NCI-H1694 treated with DMSO at 0.1 percent for 48 hours (cell line): ENCODE measurements around the gene ACP3.
"Not testable (repeated sequence)": the region's sequence is repeated elsewhere in the genome, so short reads cannot be mapped to it uniquely, and the experiment has no call there.

Experiments used
- DNase-seq: peaks from one replicate; lab custom pipeline; 2025; lab: John Stamatoyannopoulos, UW

ACP3 gene

GRCh38 chr3:132368515-132368914, 51.3 kb downstream of the ACP3 start:
- no peak for DNase-seq

DNA sequence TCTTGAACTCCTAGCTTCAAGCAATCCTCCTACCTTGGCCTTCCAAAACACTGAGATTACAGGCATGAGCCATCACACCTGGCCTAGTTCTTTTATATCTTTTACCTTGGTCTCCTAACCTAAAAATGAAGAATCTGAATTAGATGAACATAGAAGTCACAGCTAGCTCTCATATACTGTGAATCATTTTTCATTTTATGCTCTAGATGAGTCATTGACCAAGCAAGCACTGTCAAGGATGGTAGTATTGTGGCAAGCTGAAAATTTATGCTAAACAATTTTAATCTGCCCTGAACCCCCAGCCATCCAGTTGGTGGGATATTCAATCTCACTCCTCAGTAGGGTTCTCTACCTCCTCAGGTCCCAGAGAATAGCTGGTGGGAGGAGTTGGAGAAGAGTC, 51.8 kb downstream of the ACP3 start:
- DNase-seq = no peak

- DNase-seq = not testable (repeated sequence)
These were observed 59.7 kb downstream of the ACP3 start for GRCh38 chr3:132376945-132377354.

DNA sequence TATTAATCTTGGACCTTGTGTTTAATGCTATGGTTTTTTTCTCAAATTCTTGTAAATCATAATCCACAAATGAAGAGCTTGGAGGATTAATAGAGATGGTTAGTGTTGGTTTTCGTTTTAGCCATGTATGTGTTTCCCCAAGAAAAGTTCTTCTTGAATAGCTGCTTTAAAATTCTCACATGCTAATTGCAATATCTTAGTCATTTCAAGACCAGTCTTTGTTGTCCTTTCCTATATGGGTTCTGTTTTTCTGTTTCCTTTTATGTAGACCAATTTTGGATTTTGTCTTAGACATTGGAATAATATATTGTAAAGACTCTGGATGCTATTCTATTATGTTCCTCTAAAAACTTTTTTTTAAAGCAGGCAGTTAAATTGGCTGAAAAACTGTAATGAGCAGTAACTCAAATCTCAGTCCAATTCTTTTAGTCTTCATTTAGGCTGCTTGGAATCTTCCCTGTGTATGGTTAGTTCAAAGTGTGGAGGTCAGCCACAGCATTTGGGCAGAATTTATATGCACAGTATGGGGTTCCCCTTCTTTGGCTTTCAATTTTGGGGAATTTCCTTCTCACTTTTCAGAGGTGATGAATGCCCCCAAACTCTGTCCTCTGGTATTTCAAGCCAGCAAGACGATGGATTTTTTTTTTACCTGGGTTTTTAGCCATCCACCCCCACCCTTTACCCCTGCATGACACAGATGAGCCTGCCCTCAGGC, 61.0 kb downstream of the ACP3 start:
- DNase-seq = no peak

- DNase-seq = no peak
These were observed 61.6 kb downstream of the ACP3 start for GRCh38 chr3:132378846-132379245.

- DNase-seq = no peak
These were observed 63.7 kb downstream of the ACP3 start for GRCh38 chr3:132380920-132381319.

GRCh38 chr3:132381348-132381944, 64.2 kb downstream of the ACP3 start:
- no peak for DNase-seq

GRCh38 chr3:132382267-132382666, 65.1 kb downstream of the ACP3 start:
- no peak for DNase-seq

DNA sequence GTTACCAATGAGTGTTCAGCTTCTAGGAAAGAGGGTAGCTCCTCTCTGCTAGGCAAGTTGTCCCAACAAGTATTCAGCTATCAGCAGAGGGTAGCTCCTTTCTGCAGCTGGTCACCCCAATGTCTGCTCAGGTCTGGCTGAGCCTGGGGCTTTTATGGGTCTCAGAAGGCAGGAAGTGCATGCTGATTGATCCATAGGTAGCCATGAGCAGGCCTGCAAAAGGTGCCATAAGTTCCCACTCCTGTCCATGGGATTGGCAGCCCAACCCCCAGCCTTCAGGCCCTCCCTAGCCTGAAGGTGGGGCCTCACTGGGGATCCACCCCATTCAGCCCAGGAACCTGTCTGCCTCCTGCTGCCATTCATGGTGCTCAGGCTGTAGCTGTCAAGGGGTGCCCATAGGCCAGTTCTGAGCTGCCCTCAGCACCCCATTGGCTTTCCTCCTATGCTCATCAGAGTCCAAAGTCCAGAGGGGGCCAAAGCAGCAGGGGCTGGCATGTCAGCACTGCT, 65.5 kb downstream of the ACP3 start:
- no peak for DNase-seq

DNA sequence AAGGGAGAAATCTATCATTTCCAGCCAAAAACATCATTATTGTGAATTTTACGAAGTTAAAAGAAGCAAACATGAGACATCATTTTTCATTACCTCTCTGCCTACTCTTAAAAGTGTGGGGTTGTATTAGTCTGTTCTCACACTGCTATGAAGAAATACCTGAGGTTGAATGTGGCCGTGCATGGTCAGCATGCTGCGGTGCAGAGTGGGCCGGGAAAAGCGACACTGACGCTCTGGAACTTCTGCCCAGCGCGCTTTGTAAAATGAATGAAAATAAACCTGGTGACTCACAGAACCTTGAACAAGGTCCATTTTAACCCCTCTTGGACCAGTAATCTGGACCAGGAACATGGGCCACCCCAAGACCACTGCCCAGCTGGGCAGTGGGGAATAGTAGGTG, 69.1 kb downstream of the ACP3 start:
- DNase-seq = no peak

- not testable (repeated sequence) for DNase-seq
These were observed 75.5 kb downstream of the ACP3 start for GRCh38 chr3:132392675-132393074.

GRCh38 chr3:132394320-132394719, 77.1 kb downstream of the ACP3 start:
- no peak for DNase-seq

- DNase-seq = no peak
These were observed 77.9 kb downstream of the ACP3 start for GRCh38 chr3:132395126-132395525.

DNA sequence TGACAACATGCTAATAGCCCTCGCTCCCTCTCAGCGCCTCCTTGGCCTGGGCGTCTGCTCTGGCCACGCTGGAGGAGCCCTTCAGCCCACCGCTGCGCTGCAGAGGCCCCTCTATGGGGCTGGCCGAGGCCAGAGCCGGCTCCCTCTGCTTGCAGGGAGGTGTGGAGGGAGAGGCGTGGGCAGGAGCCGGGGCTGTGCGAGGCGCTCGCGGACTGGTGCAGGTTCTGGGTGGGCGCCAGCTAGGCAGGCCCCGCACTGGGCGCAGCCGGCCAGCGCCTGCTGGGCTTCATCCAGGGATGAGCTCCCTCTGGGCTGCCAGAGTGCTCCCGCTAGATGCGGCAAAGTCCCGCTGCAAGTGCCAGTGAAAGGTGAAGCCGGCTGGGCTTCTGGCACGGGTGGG, 79.0 kb downstream of the ACP3 start:
- no peak for DNase-seq

DNA sequence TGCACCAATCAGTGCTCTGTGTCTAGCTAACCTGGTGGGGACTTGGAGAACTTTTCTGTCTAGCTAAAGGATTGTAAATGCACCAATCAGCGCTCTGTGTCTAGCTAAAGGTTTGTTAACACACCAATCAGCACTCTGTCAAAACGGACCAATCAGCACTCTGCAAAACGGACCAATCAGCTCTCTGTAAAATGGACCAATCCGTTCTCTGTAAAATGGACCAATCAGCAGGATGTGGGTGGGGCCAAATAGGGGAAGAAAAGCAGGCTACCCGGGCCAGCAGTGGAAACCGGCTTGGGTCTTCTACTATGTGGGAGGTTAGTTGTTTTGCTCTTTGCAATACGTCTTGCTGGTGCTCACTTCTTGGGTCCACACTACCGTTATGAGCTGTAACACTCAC, 79.6 kb downstream of the ACP3 start:
- DNase-seq = not testable (repeated sequence)

DNA sequence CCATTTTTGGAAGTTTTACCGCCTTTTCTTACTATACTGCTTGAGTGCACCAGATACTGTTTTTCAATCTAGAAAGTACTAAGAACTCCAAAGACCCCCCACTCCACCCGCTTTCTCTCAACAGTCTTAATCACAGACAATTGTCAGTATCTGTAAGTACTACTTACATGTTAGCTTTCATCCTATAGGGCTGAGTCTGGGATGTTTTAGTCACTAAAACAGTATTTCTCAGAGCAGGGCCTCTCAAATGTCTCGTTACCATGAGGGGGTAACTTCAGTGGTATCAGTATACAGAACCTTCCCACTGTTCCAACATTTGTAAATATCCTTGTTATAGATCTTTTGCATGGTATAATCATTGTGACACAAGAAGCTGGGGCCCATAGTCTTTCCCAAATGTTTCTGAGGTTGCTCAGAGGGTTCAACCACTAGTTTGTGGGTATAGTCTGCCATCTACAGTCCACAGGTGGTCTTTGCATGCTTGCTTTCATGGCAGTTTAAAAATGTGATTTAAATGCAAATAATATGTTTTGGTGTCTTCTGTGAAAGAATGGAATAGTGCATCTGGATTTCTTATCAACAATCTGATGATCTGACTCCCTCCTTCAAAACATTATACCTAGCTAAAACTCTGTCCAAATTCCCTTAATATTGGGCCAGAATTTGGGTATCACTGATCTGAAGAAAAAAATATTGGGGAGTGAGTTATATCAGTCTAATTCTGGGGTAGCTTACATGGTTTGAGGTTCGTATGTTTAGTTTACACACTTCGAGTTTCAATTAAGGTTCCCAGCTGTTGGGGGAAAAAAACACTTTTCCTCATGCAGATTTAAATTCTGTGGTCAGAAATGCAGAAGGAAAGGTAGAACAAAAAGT, 82.1 kb downstream of the ACP3 start:
- DNase-seq = peak; percentile 40

DNA sequence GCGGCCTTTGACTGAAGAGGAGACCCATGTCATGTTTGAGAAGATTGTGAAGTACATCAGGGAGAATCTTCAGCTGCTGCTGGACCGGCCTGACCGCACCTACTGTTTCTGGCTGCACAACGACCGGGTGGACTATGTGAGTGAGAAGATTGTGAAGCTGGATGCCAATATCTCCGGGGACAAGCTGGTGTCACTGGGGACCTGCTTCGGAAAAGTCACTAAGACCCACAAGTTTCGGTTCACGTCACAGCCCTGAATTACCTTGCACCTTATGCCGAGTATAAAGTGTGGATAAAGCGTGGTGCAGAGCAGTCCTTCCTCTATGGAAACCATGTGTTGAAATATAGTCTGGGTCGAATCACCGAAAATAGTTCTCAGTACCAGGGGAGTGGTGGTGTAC, 84.0 kb downstream of the ACP3 start:
- DNase-seq = no peak

DNA sequence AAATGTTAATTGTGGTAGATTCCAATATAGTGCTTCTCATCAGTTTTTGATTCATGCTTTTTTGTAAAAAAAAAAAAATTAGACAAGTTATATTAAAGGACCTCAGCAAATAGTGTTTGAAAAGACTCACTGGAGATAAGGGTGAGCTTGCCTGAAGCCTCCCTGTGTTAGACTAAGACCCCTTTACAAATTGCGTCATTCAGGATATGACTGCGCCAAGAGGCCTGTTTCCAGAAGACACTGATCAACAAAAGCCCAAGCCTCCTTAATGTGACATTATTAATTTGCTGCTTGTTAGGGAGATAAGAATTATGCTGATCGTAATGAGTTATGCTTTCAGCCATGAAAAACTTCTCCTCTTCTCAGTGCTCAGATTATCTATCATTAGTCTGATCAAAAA, 87.1 kb downstream of the ACP3 start:
- no peak for DNase-seq

DNA sequence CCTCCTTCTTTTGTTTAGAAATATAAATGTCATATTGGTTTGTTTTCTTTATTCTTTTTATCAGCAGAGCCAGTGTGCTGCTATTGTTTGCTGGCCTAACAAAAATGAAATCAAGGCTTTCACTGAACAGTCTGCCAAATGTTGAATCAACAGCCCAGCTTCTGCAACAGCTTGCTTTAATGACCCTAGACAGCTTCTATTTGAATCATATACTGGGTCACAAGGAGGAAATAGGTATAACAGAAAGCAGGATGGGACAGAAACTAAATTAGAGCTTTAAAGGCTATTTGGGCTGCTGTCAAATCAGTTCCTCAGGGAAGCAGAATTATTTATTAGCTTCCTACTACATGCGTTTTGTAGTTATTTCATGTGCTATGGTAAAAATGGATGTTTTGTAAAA, 88.0 kb downstream of the ACP3 start:
- DNase-seq = no peak

DNA sequence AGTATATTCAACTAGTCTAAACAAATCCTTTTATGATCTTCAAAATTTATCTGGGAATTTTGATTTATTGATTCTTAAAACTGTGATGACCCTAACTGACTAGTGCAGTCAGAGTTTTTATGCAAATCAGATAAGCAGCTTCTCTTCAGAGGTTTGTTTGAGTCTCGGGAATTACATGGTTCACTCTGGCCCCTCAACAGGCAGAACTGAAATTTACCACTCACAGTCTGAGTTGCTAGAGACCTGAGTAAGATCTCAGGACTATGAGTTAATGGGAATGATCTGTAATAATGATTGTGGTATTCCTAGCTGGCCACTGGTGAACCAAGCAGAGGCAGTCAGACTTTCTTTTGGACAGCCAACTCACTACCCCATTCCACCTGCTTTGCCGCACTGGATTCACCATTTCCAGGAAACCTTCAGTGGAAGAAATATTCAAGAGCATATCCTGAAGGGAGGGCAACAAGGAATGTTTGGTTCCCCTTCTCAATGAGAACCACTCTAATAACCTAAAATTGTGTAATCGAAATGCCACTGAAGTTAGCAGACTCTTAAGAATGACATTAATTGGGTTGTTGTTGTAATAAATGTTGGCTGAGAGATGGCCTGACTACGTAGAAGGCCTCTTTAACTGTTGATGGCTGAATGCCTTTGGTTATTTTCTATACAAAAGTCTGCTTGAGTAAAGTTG, 88.5 kb downstream of the ACP3 start:
- DNase-seq = no peak

DNA sequence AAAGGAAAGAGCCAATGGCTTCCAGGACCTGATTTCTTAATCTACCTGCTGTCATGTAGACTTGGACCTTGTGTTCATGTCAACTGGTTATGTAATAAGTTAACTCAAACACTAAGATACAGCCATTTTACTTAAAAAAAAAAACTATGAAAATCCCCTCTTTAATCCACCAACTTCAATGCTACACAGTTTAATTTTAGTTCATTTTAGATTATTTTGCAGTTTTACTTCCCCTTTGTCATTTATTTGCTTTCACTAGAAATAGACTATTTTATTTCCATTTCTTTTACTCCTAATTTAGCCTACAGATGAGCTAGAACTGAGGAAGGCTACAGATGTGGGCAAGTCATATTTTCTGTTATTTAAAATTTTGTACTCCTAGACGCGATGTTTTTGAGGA, 89.4 kb downstream of the ACP3 start:
- no peak for DNase-seq

GRCh38 chr3:132407025-132407424, 89.8 kb downstream of the ACP3 start:
- no peak for DNase-seq
